GM19239 (cell line): ENCODE measurements around the gene VLDLR.

Experiments used
- DNase-seq: peaks from one replicate; pipeline ENCODE4 v3.0.0; 2011; ENCODE audit warnings: low spot score; ENCODE audit not compliant: insufficient read length
- FAIRE-seq: peaks from 2 replicates; lab custom pipeline; 2011; peaks lifted over from hg19 to GRCh38; lab: Jason Lieb, UNC

The VLDLR gene

DNA sequence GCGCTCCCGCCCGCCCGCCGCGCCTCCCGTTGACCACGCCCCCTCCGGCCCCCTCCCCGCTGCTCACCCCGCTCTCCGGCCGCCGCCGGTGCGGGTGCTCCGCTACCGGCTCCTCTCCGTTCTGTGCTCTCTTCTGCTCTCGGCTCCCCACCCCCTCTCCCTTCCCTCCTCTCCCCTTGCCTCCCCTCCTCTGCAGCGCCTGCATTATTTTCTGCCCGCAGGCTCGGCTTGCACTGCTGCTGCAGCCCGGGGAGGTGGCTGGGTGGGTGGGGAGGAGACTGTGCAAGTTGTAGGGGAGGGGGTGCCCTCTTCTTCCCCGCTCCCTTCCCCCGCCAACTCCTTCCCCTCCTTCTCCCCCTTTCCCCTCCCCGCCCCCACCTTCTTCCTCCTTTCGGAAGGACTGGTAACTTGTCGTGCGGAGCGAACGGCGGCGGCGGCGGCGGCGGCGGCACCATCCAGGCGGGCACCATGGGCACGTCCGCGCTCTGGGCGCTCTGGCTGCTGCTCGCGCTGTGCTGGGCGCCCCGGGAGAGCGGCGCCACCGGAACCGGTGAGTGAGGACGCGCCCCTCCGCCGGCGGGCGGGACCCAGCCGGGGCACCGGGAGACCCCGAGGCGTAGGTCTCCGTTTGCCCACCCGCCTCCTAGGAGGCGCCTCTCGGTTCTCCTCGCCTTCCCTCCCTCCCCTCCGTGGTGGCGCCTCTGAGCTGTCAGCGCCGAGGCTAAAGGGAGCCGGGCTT, at the start of gene VLDLR:
TSS of gene VLDLR (plus strand) at position 66 of the 739 bp plus-strand sequence. CDS start at position 469, 403 bp downstream.
- no peak for FAIRE-seq
- DNase-seq = peak; percentile 28

DNA sequence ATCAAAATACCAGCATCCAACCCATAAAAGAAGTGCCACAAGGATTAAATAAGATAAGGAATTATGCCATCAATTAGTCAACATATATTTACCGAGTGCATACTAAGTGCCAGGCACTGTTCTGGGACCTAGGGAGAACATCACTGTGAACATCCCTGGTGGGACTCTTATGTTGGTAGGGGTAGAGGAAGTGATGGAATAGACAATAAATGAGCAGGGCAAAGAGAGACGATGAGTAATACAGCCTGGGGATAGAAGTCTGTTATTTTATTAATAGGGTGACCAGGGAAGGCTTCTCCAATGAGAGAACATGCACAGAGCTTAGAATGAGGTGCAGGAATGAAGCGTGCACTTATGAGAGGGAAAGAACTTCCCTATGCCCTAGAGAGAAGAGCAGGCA, 47.4 kb upstream of the VLDLR start:
- DNase-seq = no peak
- no peak for FAIRE-seq

DNA sequence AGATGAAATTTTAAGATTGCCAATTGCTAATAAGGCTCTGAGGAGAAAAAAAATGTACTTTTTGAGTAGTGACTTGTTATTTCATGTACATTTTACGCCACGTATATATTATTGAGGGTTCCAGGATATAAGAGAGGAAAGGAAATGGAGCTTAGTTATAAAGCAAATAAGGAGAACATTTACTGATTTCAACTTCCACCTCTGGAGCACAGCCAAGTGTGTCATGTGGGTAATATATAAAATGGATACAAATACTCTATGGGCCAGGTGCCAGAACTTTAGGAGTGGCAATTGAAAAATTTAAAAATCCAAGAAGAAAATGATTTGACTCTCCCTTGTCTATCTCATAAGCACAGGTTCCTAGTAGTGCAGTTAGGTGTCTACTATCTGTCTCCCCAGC, 45.0 kb upstream of the VLDLR start:
- DNase-seq = no peak
- FAIRE-seq = no peak

DNA sequence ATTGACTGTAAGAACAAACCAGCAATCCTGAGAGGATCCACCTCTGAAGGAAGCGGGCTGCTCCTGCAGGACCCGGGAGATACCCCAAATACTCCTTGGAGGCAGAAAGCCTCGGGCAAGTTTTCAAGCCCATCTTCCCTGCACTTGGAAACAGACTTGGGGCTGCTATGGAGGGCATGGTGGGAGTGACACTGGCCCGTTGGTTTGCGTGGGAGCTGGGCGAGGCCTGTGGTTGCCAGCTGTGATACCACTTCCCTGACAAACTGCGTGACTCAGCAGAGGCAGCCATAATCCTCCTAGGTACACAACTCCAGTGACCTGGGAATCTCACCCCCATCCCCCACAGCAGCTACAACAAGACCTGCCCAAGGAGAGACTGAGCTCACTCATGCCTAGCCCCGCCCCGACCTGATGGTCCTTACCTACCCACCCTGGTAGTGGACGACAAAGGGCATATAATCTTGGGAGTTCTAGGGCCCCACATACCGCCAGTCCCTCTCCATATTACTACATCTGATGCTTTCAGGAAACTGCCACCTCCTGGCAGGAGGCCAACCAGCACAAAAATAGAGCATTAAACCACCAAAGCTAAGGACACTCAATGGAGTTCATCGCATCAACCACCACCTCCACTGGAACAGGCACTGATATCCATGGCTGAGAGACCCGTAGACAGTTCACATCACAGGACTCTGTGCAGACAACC, 38.1 kb upstream of the VLDLR start:
- no peak for FAIRE-seq

DNA sequence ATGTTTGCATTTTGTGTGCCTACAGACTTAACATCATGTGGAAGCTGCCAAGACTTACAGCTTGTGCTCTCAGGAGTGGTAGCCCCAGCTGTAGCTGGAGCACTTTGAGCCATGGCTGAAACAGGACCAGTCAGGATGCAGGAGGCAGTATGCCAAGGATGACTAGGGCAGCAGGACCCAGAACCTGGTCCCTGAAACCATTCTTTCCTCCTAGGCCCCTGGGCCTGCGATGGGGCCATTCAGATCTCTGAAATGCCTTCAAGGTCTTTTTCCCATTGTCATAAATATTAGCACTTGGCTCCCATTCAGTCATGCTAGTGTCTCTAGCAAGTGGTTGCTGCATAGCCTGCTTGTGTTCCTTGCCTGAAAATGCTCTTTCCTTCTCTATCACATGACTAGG, 29.6 kb upstream of the VLDLR start:
- no peak for FAIRE-seq

More for the DNA sequence above, 38.1 kb upstream of the VLDLR start:
- no peak for DNase-seq

DNA sequence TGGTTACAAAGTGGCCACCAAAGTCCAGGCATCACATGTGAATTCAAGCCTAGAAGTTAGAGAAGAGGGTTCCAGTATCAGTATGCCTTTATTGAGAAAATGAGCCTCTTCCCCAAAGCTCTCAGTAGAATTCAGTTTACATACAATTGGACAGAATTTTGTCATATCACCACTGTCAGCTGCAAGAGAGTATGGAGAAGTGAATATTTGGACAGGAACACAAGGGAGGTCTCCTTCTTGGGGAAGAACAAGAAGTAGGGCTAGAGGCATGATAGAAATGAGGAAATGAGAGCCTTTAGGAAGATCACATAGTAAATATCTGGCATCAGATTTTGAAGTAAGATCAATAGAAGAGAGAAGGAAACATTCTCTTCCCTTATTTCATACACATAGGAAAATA, 27.8 kb upstream of the VLDLR start:
- DNase-seq = no peak
- FAIRE-seq = no peak

More for the DNA sequence above, 29.6 kb upstream of the VLDLR start:
- DNase-seq = no peak

DNA sequence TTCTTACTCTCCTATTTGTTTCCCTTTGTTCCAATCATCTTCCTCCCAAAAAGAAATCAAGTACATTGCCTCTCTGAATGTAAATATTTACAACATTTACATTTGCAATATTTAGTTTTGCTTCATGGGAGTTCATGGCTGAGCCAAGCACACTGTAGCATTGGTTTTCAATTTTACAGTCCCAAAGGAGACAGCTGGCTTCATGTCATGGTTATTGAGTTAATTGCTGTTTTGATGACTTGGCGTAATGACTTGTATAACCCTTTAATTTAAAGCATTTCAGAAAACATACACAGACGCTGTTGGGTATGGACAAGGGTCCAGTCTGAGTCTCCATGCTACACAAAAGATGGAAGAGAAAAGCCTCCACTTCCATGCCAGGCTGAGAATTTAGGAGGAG, 25.6 kb upstream of the VLDLR start:
- FAIRE-seq (no peak), DNase-seq (no peak)

DNA sequence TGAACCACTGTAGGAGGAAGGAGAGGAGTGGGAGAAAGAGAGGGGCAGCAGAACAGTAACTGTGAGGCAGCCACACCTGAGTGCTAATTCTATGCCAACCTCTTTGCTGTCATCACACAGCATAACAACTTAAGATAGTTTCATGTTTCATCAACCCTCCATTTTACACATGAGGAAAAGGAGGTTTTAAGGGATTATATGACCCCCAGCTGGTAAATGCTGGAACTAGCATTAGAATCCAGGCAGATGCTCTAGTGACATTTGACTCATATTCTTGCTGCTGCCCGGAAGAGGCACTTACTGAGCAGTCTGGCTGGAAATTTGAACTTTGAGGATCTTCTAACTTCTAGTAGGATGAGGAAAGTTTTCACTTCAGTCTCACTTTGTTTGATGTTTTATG, 24.1 kb upstream of the VLDLR start:
- FAIRE-seq = no peak
- DNase-seq = no peak

DNA sequence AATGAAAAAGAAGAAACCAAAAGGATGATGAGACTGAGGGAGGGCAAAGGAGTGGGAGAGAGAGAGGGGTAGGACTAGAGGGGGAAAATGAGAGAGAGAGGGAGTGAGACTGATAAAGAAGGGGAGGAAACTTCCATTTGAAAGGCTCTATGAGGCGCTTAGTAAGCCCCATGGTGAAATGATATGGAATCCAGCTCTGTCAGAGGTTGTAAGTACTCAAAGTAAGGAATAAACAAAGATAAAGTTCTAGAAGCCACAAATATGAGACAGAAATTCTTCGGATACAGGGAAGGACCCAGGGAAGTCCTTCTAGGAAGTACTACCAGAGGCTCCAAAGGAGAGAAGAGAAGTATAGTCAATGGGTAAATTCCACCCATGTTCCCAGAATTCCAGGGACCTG, 21.7 kb upstream of the VLDLR start:
- no peak for FAIRE-seq

DNA sequence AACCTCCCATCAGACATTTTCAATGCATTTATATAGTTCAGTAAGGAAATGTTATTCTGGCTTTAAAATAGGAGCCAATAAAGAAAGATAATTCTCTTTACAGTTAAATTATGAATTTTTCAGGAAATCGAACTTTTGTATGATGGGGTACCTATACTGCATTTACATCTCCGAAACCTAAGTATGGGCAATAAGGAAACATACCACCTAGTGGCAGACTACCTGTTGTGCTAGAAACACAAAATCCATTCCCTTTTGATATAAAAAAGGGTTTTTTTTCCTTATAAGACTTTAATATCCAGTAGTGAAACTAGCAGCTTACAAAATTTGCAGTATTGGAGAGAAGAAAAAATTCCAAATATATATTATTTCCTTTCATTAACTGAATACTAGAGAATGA, 21.3 kb upstream of the VLDLR start:
- no peak for DNase-seq

More for the DNA sequence above, 21.7 kb upstream of the VLDLR start:
- no peak for DNase-seq

DNA sequence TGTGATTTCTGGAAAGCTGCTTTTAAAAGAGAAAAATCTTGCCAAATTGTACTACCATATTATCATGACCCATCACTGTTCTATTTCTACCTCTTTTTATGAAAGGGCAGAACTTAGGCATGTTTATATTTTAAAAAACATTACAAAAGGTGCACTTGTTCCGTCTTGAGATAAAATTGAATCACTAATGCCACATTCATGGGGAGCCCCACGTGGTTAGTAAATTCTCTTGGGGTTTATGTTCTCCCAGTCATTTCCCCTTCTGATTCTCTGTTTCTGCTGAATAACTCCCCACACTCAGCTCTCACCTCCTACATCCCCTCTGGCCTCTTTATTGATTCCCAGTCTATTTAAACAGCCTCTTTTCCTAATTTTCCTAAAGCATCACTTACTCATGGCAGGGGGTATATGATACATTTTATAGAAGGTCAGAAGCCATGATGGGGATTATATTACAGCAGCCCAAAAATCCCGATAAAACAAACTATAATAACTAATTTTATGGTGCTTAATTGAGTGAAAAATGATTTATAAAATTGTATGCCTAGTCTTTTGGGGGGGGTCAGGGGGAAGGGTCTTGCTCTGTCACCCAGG, 19.7 kb upstream of the VLDLR start:
- DNase-seq (no peak), FAIRE-seq (no peak)

More for the DNA sequence above, 21.3 kb upstream of the VLDLR start:
- FAIRE-seq = no peak

DNA sequence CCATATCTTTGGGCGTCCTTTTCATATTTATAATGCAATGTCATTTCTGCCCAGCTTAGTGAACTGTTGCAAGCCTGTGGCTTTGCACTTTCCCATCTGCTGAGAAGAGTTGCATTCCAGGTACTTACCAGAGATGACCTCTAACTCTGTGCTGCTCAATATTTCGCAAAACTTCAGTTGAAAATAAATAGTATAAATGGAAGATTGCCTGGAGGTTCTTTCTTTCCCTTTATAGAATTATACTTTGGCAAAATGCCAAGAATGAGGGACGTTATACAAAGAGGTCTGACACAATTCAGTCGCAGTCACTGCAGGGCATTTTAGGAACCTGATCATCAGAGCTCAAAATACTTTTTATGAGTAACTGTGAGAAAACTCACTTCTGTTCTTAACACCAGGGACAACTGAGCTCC, 18.9 kb upstream of the VLDLR start:
- FAIRE-seq (no peak), DNase-seq (no peak)

DNA sequence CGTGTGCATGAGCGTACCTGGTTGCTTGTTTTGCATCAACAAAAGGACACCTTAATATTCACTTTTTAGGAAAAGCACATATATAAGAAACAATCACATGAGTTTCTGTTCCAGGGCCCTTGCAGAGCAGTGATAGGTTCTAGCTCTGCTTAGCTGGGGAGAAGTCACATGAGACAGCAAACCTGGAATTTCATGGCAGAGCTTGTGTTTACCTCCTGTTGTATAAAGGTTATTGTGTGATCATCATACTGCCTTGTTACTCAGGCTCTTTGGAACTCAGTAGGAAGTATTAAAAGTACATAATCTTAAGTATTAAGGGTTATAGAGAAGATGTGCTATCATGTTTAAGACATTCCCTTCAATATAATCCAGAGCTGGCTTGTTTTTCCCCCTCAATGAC, 18.0 kb upstream of the VLDLR start:
- FAIRE-seq = no peak
- no peak for DNase-seq

DNA sequence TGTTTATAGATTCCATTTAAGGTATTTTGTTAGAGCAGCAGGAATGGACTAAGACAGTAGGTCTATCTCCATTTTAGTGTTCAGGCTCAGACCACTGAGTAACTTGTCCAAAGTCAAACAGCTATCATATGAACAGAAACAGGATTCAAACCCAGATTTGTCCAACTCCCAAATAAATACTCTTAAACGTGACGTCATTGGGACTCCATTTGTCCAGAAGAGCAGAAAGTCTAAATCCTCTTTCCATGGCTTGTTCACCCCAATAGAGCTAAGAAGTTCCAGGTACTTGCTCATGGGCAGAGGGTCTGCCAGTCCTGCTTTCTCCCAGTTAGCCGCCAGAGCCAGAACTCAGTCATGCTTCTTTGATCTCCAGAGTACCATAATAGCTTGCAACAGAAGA, 16.3 kb upstream of the VLDLR start:
- FAIRE-seq (no peak), DNase-seq (no peak)

DNA sequence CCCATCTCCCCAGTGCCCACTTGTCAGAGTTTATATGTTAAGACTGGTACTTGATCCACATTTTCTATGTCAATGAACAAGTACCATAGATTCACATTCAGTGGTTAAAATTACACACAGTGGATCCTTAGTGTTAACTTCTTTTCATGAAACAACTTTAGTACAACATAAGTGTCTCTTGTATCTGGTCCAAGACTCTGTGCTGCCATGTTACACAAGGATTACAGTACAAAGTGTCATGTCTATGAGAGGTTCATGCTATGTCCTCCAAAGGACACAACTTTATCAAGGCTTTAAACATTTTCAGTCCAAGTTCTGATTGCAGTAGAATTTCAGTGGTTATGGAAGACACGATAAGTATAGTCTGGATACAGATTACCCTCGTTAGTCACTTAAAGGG, 13.3 kb upstream of the VLDLR start:
- FAIRE-seq (no peak), DNase-seq (no peak)

DNA sequence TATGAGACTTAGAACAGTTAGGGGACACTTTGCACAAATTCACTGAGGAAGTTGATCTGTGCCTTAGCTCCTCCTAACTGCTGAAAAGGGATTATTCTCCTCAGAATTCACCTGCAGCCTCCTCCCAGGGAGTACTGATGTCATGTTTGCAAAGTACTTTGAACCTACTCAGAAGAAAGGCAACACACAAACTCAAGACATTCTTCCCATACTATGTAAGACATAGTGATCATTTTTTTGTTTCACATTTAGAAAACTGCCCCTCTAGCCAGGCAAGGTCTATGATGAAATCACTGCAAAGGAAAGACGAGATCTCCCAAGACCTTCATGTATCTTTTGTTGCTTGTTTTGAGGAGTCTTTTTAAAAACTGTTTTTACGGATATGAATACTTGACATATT, 10.6 kb upstream of the VLDLR start:
- DNase-seq = no peak
- no peak for FAIRE-seq

DNA sequence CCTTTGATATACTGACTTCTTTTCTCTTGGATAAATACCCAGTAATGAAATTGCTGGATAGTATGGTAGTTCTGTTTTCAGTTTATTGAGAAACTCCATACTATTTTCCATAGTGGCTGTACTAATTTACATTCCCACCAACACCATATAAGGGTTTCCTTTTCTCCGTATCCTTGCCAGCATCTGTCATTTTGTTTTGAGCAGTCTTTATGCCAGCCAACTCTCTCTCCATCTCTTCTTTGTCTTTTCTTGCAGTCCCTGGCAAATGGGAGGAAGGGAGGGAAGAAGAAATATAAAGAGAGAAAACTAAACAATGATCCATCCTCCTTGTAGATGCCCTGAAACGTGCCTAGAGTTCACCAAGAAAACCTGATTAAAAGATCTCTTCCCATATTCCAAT, 9.6 kb upstream of the VLDLR start:
- no peak for FAIRE-seq
- no peak for DNase-seq

DNA sequence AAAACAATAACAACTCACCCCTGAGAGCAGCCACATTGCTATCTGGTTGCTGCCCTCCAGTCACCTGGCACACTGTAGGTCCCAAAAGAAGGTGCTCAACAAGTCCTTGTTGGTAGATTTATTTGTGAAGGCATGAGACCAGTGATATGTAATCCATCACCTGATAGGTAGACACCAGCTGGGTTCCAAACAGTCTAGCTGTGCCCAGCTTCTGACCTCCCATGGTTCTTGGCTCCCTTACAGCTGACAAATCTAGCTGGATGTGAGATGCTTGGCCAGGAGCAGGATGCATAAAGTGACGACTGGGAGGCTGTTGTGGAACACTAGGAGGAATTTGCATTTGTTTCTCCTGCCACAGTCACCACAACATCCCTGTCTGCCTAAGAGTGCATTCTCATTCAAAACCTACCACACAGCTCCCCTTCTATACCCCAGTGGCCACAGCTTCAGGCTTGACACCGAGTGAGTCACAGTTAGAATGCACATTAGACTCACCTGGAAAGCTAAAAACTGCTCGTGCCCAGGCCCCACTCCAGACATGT, 7.8 kb upstream of the VLDLR start:
- FAIRE-seq (no peak), DNase-seq (no peak)

DNA sequence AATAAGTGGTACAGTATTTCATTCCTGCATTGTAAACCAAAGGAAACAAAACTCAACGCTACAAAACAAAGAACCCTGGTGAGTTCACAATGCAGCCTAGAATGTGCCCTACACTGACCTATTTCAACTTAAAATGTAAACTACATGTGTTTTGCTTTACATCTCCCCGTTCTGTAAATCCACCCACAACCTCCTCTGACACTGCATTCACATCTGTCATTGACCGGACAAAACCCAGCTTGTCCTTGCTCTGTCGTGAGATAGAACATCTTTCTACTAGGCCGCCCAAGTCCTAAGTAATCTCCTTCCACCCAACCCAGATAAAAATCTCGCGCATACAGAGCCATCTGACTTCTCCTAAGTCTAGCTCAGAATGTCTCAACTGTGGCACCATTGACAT, 6.1 kb upstream of the VLDLR start:
- FAIRE-seq (no peak), DNase-seq (no peak)

DNA sequence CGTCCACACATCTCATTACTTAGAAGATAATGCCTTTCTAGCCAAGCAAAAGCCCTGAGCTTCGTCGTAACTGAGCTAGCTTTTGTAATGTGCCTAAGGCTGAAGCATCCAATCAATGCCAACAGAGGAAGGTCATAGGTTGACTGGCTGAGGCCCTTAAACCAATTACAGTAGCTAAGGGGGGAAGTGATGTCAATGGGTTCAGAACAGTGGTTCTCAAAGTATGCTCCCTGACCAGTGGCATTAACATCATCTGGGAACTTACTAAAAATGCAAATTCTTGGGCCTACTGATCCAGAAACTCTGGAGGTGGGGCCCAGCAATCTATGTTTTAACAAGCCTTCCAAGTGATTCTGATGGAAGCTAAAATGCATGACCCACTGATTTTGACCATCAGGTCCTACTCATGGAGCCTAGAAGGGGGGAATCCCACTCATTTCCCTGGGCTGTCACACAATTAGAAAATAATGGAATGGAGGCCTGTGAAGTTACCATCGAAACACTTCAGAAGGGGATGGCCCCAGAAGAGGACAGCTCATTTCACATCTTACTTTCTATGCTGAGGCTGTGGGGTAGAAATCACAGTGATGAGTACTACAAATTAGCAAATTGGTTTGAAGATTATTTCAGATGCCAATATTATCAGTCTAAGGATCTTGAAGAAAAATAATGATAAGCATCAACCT, 4.8 kb upstream of the VLDLR start:
- DNase-seq = no peak
- no peak for FAIRE-seq

DNA sequence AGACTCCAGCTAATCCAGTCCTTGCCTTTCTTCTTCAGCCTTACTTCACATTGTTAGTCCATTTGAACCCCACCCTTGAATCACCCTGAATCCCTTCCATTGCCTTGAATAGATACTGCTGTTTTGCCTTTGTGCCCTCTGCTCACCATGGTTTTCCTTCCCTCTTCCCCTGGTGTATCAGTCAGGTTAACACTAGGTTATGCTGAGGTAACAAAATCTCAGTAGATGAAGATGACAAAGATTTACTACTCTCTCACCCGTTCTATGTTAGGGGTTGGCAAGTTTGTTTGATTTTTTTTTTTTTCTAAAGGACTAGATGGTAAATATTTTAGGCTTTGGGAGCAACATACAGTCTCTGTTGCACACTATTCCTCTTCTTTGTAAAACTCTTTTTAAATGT, 3.3 kb upstream of the VLDLR start:
- DNase-seq (no peak), FAIRE-seq (peak; percentile 14)
